ENCODE results near the gene NSD1. TPM values are rescaled to one million over a fixed set of nuclear protein-coding genes. Genes with fewer than 3 reads are reported as not detected.

Gene NSD1
- total RNA-seq, 4 donors from 2014 or later = 24.0 to 39.5 (median 32.2) TPM

GRCh38 chr5:177090813-177091212 is 42.8 kb upstream of the NSD1 start:
- Histone ChIP-seq H3K36me3 (no peaks in the 10 kb centered on the region), H3K27me3 (peaks cover 0 to 17% (median 0%) of the 10 kb centered on the region in 4 donors), H3K4me3 (no peak overlapping the region), H3K4me1 (peaks cover 10 to 62% (median 14%) of the 10 kb centered on the region in 3 donors), H3K27ac (no peak overlapping the region), H3K9me3 (no peaks in the 10 kb centered on the region)
- no peak for TF ChIP-seq CTCF (IDR thresholded peaks at IDR 0.05)
- 95 to 98% methylated on average over 5 to 8 of the region's 13 CpGs for WGBS, 2 donors
- DNase-seq = no peak
- intact Hi-C loops (cut with DNase I) = no loop called here

- H3K36me3 ChIP-seq = no peaks in the 10 kb centered on the region
- H3K9me3 ChIP-seq = no peaks in the 10 kb centered on the region
- H3K4me3 ChIP-seq = no peak overlapping the region
- H3K27me3 ChIP-seq = peaks cover 0 to 17% (median 0%) of the 10 kb centered on the region in 4 donors
- no peak overlapping the region for H3K27ac ChIP-seq
- intact Hi-C loops (cut with DNase I) = no loop called here
- no peak for TF ChIP-seq CTCF (IDR thresholded peaks at IDR 0.05)
- TF ChIP-seq POLR2A (IDR thresholded peaks at IDR 0.05) = no peak
- 83% methylated on average over 1 of the region's 3 CpGs; no CpG with 5 or more reads in 1 of the 2 donors for WGBS, 2 donors
- no peak for DNase-seq
- peaks cover 10 to 58% (median 14%) of the 10 kb centered on the region in 3 donors for H3K4me1 ChIP-seq
Observed at GRCh38 chr5:177091232-177091631, 42.3 kb upstream of the NSD1 start.

- 82 to 89% methylated on average over 10 to 17 of the region's 32 CpGs for WGBS, 2 donors
- no peak for TF ChIP-seq POLR2A (IDR thresholded peaks at IDR 0.05)
- no peak for TF ChIP-seq CTCF (IDR thresholded peaks at IDR 0.05)
- peaks cover 3 to 46% (median 7%) of the 10 kb centered on the region in 3 donors for H3K4me1 ChIP-seq
- peaks cover 0 to 9% (median 0%) of the 10 kb centered on the region in 4 donors for H3K27me3 ChIP-seq
- intact Hi-C loops (cut with DNase I) = no loop called here
- no peak for DNase-seq
- H3K36me3 ChIP-seq = no peaks in the 10 kb centered on the region
- H3K27ac ChIP-seq = no peak overlapping the region
- no peaks in the 10 kb centered on the region for H3K9me3 ChIP-seq
- H3K4me3 ChIP-seq = no peak overlapping the region
Observed at GRCh38 chr5:177092178-177093081, 41.1 kb upstream of the NSD1 start.

- Histone ChIP-seq H3K36me3 (no peaks in the 10 kb centered on the region), H3K27ac (no peak overlapping the region), H3K9me3 (no peaks in the 10 kb centered on the region), H3K27me3 (peaks cover 0 to 4% (median 0%) of the 10 kb centered on the region in 4 donors), H3K4me3 (no peak overlapping the region), H3K4me1 (peaks cover 0 to 41% (median 5%) of the 10 kb centered on the region in 3 donors)
- no peak for DNase-seq
- WGBS, 2 donors = 80 to 93% methylated on average over 1 to 8 of the region's 40 CpGs
- intact Hi-C loops (cut with DNase I) = no loop called here
- no peak for TF ChIP-seq POLR2A (IDR thresholded peaks at IDR 0.05)
- no peak for TF ChIP-seq CTCF (IDR thresholded peaks at IDR 0.05)
Observed at GRCh38 chr5:177093082-177093712, 40.4 kb upstream of the NSD1 start.

GRCh38 chr5:177093803-177094202 is 39.8 kb upstream of the NSD1 start:
- peak overlapping the region in 1 of 4 donors; percentile 4 for H3K27ac ChIP-seq
- DNase-seq = no peak
- no peaks in the 10 kb centered on the region for H3K27me3 ChIP-seq
- intact Hi-C loops (cut with DNase I) = no loop called here
- WGBS, 2 donors = 97 to 99% methylated on average over 6 of the region's 6 CpGs
- TF ChIP-seq CTCF (IDR thresholded peaks at IDR 0.05) (no peak), POLR2A (IDR thresholded peaks at IDR 0.05) (no peak)
- peaks cover 0 to 41% (median 9%) of the 10 kb centered on the region in 3 donors for H3K4me1 ChIP-seq
- H3K4me3 ChIP-seq = no peak overlapping the region
- H3K36me3 ChIP-seq = no peaks in the 10 kb centered on the region
- no peaks in the 10 kb centered on the region for H3K9me3 ChIP-seq

Measured in esophagus squamous epithelium (tissue), 5 donors.